Naive thymus-derived CD4-positive, alpha-beta T cell (primary cell): ENCODE data around the gene MSMP. TPM values are rescaled to one million over a fixed set of nuclear protein-coding genes. Genes with fewer than 3 reads are reported as not detected.

Source experiments
- ATAC-seq: fragments of 150-1000 bp; cut with Tn5 transposase; 2 replicates; pipeline ENCODE4 v1.10.0; 2021; ENCODE audit warnings: mild to moderate bottlenecking, moderate library complexity
- CTCF ChIA-PET: fragments of 350-600 bp; sonication (Branson Sonifier 250); formaldehyde crosslinking; loops from one replicate; lab custom pipeline; 2021; ENCODE audit warnings: antibody characterized with exemption; lab: Charles Lee
- POLR2A ChIA-PET: fragments of 350-600 bp; sonication (Branson Sonifier 250); formaldehyde crosslinking; loops from one replicate; lab custom pipeline; 2021; ENCODE audit warnings: antibody characterized with exemption, inconsistent platforms; lab: Charles Lee
- DNase-seq, 9 donors: peaks; one replicate each; pipeline versions ENCODE4 v3.0.0 to v3.0.0-alpha.2; 2020 to 2022; ENCODE audit warnings: mixed read lengths in 1 of 9
- H3K27ac ChIP-seq: one replicate; pipeline ENCODE4 v1.7.0; 2013; ENCODE audit warnings: mild to moderate bottlenecking, low read depth, low read length, moderate library complexity
- H3K27me3 ChIP-seq, 2 donors: one replicate each; pipeline ENCODE4 v1.7.0; 2013; ENCODE audit warnings: low read length in 2 of 2, mild to moderate bottlenecking in 2 of 2, moderate library complexity in 2 of 2; ENCODE audit not compliant: control insufficient read depth in 2 of 2, insufficient read depth in 2 of 2
- H3K36me3 ChIP-seq, 3 experiments: 1 replicate in 2 of 3; 2 replicates in 1 of 3; pipeline ENCODE4 v1.7.0; 2013; ENCODE audit warnings: low read length in 3 of 3, mild to moderate bottlenecking in 3 of 3, moderate library complexity in 1 of 3; ENCODE audit not compliant: insufficient read depth in 3 of 3, control insufficient read depth in 2 of 3
- H3K4me1 ChIP-seq, 2 donors: one replicate each; pipeline ENCODE4 v1.7.0; 2013; ENCODE audit warnings: low read length in 2 of 2, mild to moderate bottlenecking in 2 of 2, moderate library complexity in 1 of 2; ENCODE audit not compliant: control insufficient read depth in 2 of 2, insufficient read depth in 2 of 2
- H3K4me3 ChIP-seq: 2 replicates; pipeline ENCODE4 v1.7.0; 2013; ENCODE audit warnings: mild to moderate bottlenecking, low read length
- H3K9me3 ChIP-seq, 3 experiments: 1 replicate in 2 of 3; 2 replicates in 1 of 3; pipeline ENCODE4 v1.7.0; 2013; ENCODE audit warnings: low read length in 3 of 3; ENCODE audit not compliant: control insufficient read depth in 2 of 3
- H3K27ac Mint-ChIP-seq, 9 donors: one replicate each; pipeline ENCODE4 v1.8.0; 2020 to 2022; ENCODE audit warnings: mixed read lengths in 9 of 9, mild to moderate bottlenecking in 8 of 9, moderate library complexity in 5 of 9, inconsistent platforms in 2 of 9
- H3K27me3 Mint-ChIP-seq, 5 donors: one replicate each; pipeline ENCODE4 v1.8.0; 2021 to 2022; ENCODE audit warnings: mixed read lengths in 5 of 5, mild to moderate bottlenecking in 1 of 5
- H3K36me3 Mint-ChIP-seq, 5 donors: one replicate each; pipeline ENCODE4 v1.8.0; 2020 to 2022; ENCODE audit warnings: mixed read lengths in 5 of 5, mild to moderate bottlenecking in 3 of 5, inconsistent platforms in 1 of 5
- H3K4me1 Mint-ChIP-seq, 7 donors: one replicate each; pipeline ENCODE4 v1.8.0; 2020 to 2022; ENCODE audit warnings: mixed read lengths in 7 of 7, mild to moderate bottlenecking in 3 of 7, inconsistent platforms in 1 of 7
- H3K4me3 Mint-ChIP-seq, 10 donors: one replicate each; pipeline ENCODE4 v1.8.0; 2020 to 2022; ENCODE audit warnings: mild to moderate bottlenecking in 10 of 10, mixed read lengths in 10 of 10, moderate library complexity in 6 of 10, inconsistent platforms in 2 of 10
- H3K9me3 Mint-ChIP-seq, 11 donors: one replicate each; pipeline ENCODE4 v1.8.0; 2020 to 2022; ENCODE audit warnings: mixed read lengths in 11 of 11, mild to moderate bottlenecking in 4 of 11, inconsistent platforms in 1 of 11, moderate library complexity in 1 of 11
- intact Hi-C, 2 donors: fragments of 100-400 bp; cut with micrococcal nuclease; formaldehyde crosslinking; loops; one replicate each; pipeline ENCODE4 v1.15.1; 2023
- polyA plus RNA-seq, 2 donors: library from polyadenylated mRNA; unstranded; fragments of 300-500 nt; fragmentation: Illumina TruSeq; gene quantifications; one replicate each; pipeline ENCODE4 v1.2.3, GENCODE V29; 2021
- total RNA-seq, 6 experiments: library from RNA in 5 of 6; stranded (reverse) in 5 of 6; gene quantifications; 1 replicate in 5 of 6; 2 replicates in 1 of 6; pipeline ENCODE4 v1.2.3 and lab custom pipeline; 2021 to 2026

Gene MSMP
- total and polyA plus RNA-seq, 7 experiments from 2014 or later = 0.48 to 0.84 (median 0.61) TPM; not detected in 4

GRCh38 chr9:35776018-35776417, 21.9 kb upstream of the MSMP start:
- H3K27ac ChIP-seq = no peak overlapping the region
- Mint-ChIP-seq H3K4me3 (no peak overlapping the region), H3K36me3 (peaks cover 0 to 17% (median 7%) of the 10 kb centered on the region in 5 donors), H3K27ac (no peak overlapping the region), H3K9me3 (no peaks in the 10 kb centered on the region), H3K27me3 (no peaks in the 10 kb centered on the region), H3K4me1 (peaks cover 0 to 19% (median 3%) of the 10 kb centered on the region in 7 donors)
- DNase-seq (no peak), ATAC-seq (no peak)
- no peaks in the 10 kb centered on the region for H3K27me3 ChIP-seq
- no peak overlapping the region for H3K4me3 ChIP-seq
- ChIA-PET CTCF (interaction anchor here (0.6 to 0.8 kb wide), 2 partner anchors 45 to 117 kb away, joined by 3 to 4 read pairs; no protein-coding TSS in a partner anchor), POLR2A (interaction anchor here (1.4 kb wide), 1 partner anchor 36 kb away, joined by 4 read pairs; the partner anchor contains the start of gene SPAG8)
- H3K36me3 ChIP-seq = peaks cover 0 to 3% (median 0%) of the 10 kb centered on the region in 3 experiments
- no peaks in the 10 kb centered on the region for H3K9me3 ChIP-seq
- H3K4me1 ChIP-seq = no peaks in the 10 kb centered on the region
- intact Hi-C loops = no loop called here

- peaks cover 0 to 19% (median under 1%) of the 10 kb centered on the region in 7 donors for H3K4me1 Mint-ChIP-seq
- POLR2A ChIA-PET = interaction anchor here (1.4 kb wide), 1 partner anchor 37 kb away, joined by 4 read pairs; the partner anchor contains the start of gene SPAG8
- Histone ChIP-seq H3K36me3 (peaks cover 0 to 3% (median 0%) of the 10 kb centered on the region in 3 experiments), H3K4me1 (no peaks in the 10 kb centered on the region), H3K9me3 (no peaks in the 10 kb centered on the region), H3K27me3 (no peaks in the 10 kb centered on the region), H3K4me3 (no peak overlapping the region), H3K27ac (no peak overlapping the region)
- H3K36me3 Mint-ChIP-seq = peaks cover 0 to 10% (median 3%) of the 10 kb centered on the region in 5 donors
- peak overlapping the region in 2 of 9 donors; percentile 58 to 80 for H3K27ac Mint-ChIP-seq
- no peaks in the 10 kb centered on the region for H3K9me3 Mint-ChIP-seq
- intact Hi-C loops = loop anchor here in 1 of 2 donors (2.0 kb wide), 1 partner anchor 18 kb away; no protein-coding TSS in a partner anchor
- no peak overlapping the region for H3K4me3 Mint-ChIP-seq
- no peaks in the 10 kb centered on the region for H3K27me3 Mint-ChIP-seq
- ATAC-seq (no peak), DNase-seq (no peak)
- CTCF ChIA-PET = interaction anchor here (0.9 kb wide), 1 partner anchor 15 kb away, joined by 3 read pairs; no protein-coding TSS in a partner anchor
Observed at GRCh38 chr9:35774907-35775635, 21.0 kb upstream of the MSMP start.

DNA sequence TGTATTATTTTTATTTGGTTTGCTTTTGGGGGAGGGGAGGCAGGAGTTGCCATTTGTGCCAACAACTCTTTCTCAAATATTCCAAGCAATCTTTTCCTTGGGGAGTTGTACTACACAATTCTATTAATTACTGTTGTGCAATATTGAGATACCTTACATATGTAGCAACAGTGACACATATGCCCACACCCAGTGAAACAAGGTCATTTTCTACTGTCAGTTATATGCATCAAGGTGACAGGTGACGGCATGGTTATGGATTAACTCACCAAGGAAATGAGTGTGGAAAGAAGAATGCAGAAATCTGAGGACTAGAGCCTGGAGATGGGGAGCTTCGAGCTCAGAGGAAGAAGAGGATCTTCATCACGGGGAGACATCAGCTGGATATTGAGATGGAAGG, 17.9 kb upstream of the MSMP start:
- intact Hi-C loops = no loop called here
- no peak overlapping the region for H3K27ac Mint-ChIP-seq
- H3K4me3 Mint-ChIP-seq = no peak overlapping the region
- Histone ChIP-seq H3K4me1 (no peaks in the 10 kb centered on the region), H3K4me3 (no peak overlapping the region), H3K36me3 (peaks cover 0 to 3% (median 0%) of the 10 kb centered on the region in 3 experiments), H3K27ac (no peak overlapping the region), H3K27me3 (no peaks in the 10 kb centered on the region), H3K9me3 (no peaks in the 10 kb centered on the region)
- H3K4me1 Mint-ChIP-seq = peaks cover 0 to 24% (median 9%) of the 10 kb centered on the region in 7 donors
- H3K9me3 Mint-ChIP-seq = no peaks in the 10 kb centered on the region
- ChIA-PET CTCF (interaction anchor here (0.6 kb wide), 1 partner anchor 16 kb away, joined by 3 read pairs; no protein-coding TSS in a partner anchor), POLR2A (interaction anchor here (1.2 kb wide), 1 partner anchor 17 kb away, joined by 3 read pairs; no protein-coding TSS in a partner anchor)
- no peaks in the 10 kb centered on the region for H3K27me3 Mint-ChIP-seq
- no peaks in the 10 kb centered on the region for H3K36me3 Mint-ChIP-seq
- ATAC-seq (no peak), DNase-seq (no peak)

DNA sequence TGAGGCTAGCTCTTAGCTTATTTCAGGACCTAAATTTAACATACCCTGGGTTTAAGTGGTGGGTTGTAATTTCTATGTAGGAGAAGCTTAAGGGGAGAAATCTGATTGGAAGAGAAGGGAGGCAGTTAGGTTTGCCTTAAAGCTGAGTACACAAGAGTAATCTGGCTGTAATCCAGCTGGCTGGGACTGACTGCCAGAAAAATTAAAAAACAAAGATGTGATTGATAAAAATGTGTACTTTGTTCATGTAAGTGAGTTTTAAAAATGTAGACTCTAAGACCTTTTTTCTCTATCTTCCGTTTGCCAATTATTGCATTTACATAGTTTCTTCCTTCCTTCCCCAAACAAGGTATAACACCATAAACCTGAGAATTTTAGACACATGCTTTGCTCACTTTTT, 17.5 kb upstream of the MSMP start:
- no peaks in the 10 kb centered on the region for H3K9me3 Mint-ChIP-seq
- intact Hi-C loops = no loop called here
- ChIA-PET CTCF (interaction anchor here (0.6 to 1.3 kb wide), 2 partner anchors 16 to 19 kb away, joined by 3 to 5 read pairs; no protein-coding TSS in a partner anchor), POLR2A (interaction anchor here (1.2 kb wide), 1 partner anchor 16 kb away, joined by 3 read pairs; no protein-coding TSS in a partner anchor)
- no peaks in the 10 kb centered on the region for H3K9me3 ChIP-seq
- peaks cover 0 to 27% (median 9%) of the 10 kb centered on the region in 7 donors for H3K4me1 Mint-ChIP-seq
- no peaks in the 10 kb centered on the region for H3K27me3 Mint-ChIP-seq
- H3K27ac Mint-ChIP-seq = no peak overlapping the region
- no peak for DNase-seq
- no peak overlapping the region for H3K4me3 ChIP-seq
- H3K36me3 Mint-ChIP-seq = no peaks in the 10 kb centered on the region
- no peaks in the 10 kb centered on the region for H3K4me1 ChIP-seq
- no peak overlapping the region for H3K27ac ChIP-seq
- H3K27me3 ChIP-seq = no peaks in the 10 kb centered on the region
- H3K36me3 ChIP-seq = peaks cover 0 to 3% (median 0%) of the 10 kb centered on the region in 3 experiments
- no peak for ATAC-seq
- H3K4me3 Mint-ChIP-seq = no peak overlapping the region

GRCh38 chr9:35771075-35771433, 17.0 kb upstream of the MSMP start:
- DNase-seq = no peak
- H3K27ac ChIP-seq = no peak overlapping the region
- POLR2A ChIA-PET = interaction anchor here (0.6 to 1.2 kb wide), 2 partner anchors 16 to 140 kb away, joined by 3 read pairs; no protein-coding TSS in a partner anchor

DNA sequence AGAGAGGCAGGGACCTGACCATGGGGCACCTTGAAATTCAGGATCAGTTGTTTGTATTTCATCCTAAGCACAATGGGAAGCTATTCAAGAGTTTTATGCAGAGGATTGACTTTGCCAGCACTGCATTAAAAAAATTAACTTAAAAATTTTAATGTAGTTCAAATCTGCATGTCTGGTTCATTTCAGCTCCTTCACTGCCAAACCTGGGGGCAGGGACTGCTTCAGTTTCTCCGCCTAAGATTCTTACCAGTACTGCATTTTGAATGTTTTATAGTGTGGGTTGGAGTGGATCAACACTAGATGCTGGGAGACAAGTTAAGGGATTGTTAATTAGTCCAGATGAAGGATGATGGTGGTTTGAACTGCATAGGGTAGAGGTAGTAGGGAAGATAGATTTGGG, 15.7 kb upstream of the MSMP start:
- Mint-ChIP-seq H3K36me3 (no peaks in the 10 kb centered on the region), H3K4me1 (peaks cover 0 to 25% (median 13%) of the 10 kb centered on the region in 7 donors), H3K27me3 (no peaks in the 10 kb centered on the region), H3K27ac (no peak overlapping the region), H3K9me3 (no peaks in the 10 kb centered on the region), H3K4me3 (no peak overlapping the region)
- POLR2A ChIA-PET = no interaction called here
- peaks cover 0 to 3% (median 0%) of the 10 kb centered on the region in 3 experiments for H3K36me3 ChIP-seq
- ATAC-seq (no peak), DNase-seq (no peak)
- H3K27me3 ChIP-seq = no peaks in the 10 kb centered on the region
- H3K27ac ChIP-seq = no peak overlapping the region
- H3K9me3 ChIP-seq = no peaks in the 10 kb centered on the region
- H3K4me3 ChIP-seq = no peak overlapping the region
- CTCF ChIA-PET = interaction anchor here (1.0 to 1.9 kb wide), 2 partner anchors 8 to 111 kb away, joined by 4 read pairs; no protein-coding TSS in a partner anchor
- no peaks in the 10 kb centered on the region for H3K4me1 ChIP-seq
- intact Hi-C loops = no loop called here

More at GRCh38 chr9:35771075-35771433, 17.0 kb upstream of the MSMP start:
- H3K27me3 Mint-ChIP-seq = no peaks in the 10 kb centered on the region
- Histone ChIP-seq H3K4me1 (no peaks in the 10 kb centered on the region), H3K36me3 (peaks cover 0 to 3% (median 0%) of the 10 kb centered on the region in 3 experiments), H3K27me3 (no peaks in the 10 kb centered on the region), H3K9me3 (no peaks in the 10 kb centered on the region), H3K4me3 (no peak overlapping the region)
- intact Hi-C loops = no loop called here
- no peaks in the 10 kb centered on the region for H3K9me3 Mint-ChIP-seq
- ATAC-seq = no peak
- no peak overlapping the region for H3K27ac Mint-ChIP-seq
- peaks cover 0 to 32% (median 13%) of the 10 kb centered on the region in 7 donors for H3K4me1 Mint-ChIP-seq
- CTCF ChIA-PET = interaction anchor here (1.3 kb wide), 1 partner anchor 20 kb away, joined by 5 read pairs; no protein-coding TSS in a partner anchor
- no peaks in the 10 kb centered on the region for H3K36me3 Mint-ChIP-seq
- no peak overlapping the region for H3K4me3 Mint-ChIP-seq
